Measurements from ENCODE around the gene FLNC.

FLNC gene

DNA sequence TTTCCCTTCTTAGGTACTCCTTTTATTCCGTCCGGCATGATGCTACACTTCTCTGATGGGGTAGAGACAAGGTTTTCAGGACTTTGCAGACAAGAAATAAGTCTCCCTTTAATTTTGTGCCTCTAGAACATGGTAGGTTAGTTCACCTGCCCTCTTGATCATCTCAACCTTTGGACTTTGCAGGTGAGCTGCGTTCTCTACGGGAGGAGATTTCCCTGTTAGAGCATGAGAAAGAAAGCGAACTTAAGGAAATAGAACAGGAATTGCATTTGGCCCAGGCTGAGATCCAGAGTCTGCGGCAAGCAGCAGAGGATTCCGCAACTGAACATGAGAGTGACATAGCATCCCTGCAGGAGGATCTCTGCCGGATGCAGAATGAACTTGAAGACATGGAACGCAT is 29.2 kb upstream of the FLNC start:
- DNase-seq (ENCODE audit: low read depth): no peak

DNA sequence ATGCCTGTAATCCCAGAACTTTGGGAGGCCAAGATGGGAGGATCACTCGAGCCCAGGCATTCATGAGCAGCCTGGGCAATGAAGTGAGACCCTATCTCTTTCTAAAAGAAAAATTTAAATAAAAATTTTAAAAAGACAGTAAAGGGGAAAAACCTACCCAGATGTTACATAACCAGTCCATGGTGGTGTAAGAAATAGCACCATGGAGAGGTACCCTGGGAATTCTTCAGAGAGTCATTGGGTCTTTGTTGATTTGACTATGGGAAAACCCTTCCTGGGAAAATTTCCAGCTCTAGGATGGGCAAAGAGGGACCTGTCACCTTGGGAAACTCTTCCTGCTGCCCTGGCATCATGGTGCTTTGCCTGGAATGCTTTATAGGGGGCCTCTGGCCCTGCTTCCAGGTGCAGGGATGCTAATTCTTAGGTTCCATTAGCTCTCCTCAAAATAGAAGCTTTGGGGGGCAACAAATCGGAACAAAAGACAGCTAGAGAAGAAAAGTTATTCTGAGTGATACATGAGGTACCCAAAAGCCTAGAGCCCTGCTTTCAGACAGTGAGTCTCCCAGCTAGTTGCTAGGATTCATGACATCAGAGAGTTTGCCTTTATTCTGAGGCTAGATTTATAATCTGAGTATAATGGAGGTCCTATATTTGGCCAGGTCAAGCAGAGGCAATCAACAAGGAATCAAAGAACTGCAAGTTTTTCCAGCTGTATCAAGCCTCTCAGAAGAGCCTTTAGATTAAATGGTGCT is 28.4 kb upstream of the FLNC start:
- no peak for DNase-seq (ENCODE audit: low read depth)

GRCh38 chr7:128804484-128804883 is 25.7 kb upstream of the FLNC start:
- no peak for DNase-seq (ENCODE audit: low read depth)

DNA sequence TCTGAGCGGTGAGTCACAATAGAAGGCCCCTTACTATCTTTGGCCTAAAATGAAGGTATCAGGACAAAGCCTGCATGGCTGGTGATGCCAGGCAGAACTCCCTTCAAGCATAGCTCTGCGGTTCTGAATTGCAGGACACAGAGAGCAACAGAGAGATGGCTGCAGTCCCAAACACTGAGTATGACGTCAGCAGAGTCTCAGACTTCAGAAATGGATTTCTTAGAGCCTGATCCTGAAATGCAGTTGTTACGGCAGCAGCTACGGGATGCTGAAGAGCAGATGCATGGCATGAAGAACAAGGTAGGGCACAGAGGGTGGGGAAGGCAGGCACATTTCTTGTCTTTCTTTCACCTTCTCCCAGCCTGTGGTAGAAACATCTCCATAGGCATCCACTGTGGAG is 25.0 kb upstream of the FLNC start:
- no peak for DNase-seq (ENCODE audit: low read depth)

DNA sequence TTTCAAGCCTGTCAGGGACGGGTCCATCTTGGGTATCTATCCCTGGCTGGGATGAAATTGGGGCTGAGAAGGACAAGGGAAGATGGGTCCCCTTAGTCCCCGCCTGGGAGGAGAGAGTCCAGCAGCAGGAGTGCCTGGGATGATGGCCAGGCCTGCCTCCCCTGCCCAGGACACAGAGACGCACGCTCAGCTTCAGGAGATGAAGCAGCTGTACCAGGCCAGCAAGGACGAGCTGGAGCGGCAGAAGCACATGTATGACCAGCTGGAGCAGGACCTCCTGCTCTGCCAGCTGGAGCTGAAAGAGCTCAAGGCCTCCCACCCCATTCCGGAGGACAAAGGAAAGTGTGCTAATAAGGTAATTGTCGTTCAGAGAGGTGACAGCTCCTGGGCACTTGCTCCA is 23.0 kb upstream of the FLNC start:
- no peak for DNase-seq (ENCODE audit: low read depth)

DNA sequence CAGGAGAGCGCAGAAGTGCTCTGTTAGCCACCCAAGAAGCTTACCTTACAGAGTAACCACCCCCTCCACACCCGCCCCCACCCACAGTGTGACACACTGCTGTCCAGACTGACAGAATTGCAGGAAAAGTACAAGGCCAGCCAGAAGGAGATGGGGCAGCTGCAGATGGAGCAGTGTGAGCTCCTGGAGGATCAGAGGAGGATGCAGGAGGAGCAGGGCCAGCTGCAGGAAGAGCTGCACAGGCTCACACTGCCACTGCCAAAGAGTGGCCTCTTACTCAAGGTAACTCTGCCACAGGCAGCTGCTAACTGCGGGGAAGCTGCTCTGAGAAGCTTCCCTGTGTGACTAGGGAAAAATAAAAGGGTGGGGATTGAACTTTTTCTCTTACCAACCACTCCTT is 20.8 kb upstream of the FLNC start:
- DNase-seq (ENCODE audit: low read depth): no peak

- no peak for DNase-seq (ENCODE audit: low read depth)
Measured at GRCh38 chr7:128810473-128810872, 19.7 kb upstream of the FLNC start.

- DNase-seq (ENCODE audit: low read depth): no peak
Measured at GRCh38 chr7:128810997-128811396, 19.2 kb upstream of the FLNC start.

DNA sequence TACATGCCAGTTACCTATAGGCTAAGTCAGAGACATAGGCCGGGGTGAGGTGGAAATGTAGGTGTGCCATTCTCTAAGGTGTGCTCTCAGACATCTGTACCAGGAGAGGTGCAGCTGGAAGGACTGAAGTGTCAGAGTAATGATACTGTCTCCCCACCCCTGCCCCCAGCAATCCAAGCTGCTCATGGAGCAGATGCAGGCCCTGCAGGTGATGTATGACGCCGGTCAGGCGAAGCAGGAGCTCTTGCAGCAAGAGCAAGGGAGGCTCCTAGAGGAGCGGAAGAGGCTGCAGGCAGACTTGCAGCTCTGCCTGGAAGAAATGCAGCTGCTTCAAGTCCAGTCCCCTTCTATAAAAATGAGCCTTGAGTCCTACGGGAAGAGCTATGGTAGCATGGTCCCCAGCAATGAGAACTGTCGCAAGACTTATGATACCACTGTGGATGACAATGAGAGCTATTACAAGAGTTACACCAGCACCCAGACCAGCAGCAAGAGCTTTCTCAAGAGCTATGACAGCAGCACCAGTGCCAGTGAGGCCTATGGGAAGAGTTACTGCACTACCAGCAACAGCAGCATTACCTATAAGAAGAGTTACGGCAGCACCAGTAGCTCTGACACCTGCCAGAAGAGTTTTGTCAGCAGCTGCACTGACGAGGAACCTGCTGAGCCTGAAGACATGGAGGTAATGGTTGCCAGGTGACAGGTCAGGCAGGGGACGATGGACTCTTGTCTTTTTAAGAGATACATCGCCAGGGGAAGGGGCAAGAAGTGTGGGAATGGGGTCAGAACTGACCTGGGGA is 18.4 kb upstream of the FLNC start:
- no peak for DNase-seq (ENCODE audit: low read depth)

GRCh38 chr7:128812514-128813168 is 17.6 kb upstream of the FLNC start:
- DNase-seq (ENCODE audit: low read depth): no peak

- DNase-seq (ENCODE audit: low read depth): no peak
Measured at GRCh38 chr7:128814499-128814898, 15.7 kb upstream of the FLNC start.

- DNase-seq (ENCODE audit: low read depth): no peak
Measured at GRCh38 chr7:128815289-128815942, 14.8 kb upstream of the FLNC start.

GRCh38 chr7:128818694-128819093 is 11.5 kb upstream of the FLNC start:
- no peak for DNase-seq (ENCODE audit: low read depth)

DNA sequence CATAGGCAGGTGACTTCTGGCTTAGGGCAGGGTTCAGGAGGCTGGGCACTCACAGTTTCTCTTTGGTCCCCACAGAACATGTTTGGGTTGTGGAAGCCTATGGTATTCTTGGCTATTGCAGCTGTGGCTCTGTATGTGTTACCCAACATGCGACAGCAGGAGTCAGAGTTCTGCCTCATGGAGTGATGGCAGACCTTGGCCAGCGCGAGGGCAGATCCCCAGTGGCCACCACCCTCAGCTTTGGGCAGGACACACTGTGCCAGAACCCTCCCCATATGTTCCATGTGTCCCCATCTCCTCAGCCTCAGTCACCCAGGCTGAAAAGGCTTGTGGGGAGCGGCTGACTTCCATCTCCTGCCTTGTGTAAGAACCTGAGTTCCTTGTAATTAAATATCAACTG is 8.5 kb upstream of the FLNC start:
- DNase-seq (ENCODE audit: low read depth): no peak

DNA sequence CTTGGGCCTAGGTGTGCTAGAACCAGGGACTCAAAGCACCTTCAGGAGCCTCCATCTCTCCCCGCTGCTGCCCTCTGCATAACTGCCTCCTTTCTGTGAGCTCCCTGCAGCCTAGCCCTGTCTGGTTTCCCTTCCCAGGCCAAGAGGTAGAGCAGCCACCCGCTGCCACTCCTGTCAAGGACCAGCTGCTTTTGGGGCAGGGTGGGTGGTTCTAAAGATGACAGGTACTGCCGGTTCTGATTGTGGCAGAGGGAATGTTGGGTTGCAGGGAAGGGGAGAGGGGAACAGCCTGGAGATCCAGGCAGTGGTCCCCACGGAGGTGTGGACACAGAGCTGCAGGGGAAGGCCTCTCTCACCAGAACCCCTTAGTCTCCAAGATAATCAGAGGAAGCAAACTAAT is 3.7 kb upstream of the FLNC start:
- no peak for DNase-seq (ENCODE audit: low read depth)

- no peak for DNase-seq (ENCODE audit: low read depth)
Measured at GRCh38 chr7:128826916-128827247, 3.3 kb upstream of the FLNC start.

DNA sequence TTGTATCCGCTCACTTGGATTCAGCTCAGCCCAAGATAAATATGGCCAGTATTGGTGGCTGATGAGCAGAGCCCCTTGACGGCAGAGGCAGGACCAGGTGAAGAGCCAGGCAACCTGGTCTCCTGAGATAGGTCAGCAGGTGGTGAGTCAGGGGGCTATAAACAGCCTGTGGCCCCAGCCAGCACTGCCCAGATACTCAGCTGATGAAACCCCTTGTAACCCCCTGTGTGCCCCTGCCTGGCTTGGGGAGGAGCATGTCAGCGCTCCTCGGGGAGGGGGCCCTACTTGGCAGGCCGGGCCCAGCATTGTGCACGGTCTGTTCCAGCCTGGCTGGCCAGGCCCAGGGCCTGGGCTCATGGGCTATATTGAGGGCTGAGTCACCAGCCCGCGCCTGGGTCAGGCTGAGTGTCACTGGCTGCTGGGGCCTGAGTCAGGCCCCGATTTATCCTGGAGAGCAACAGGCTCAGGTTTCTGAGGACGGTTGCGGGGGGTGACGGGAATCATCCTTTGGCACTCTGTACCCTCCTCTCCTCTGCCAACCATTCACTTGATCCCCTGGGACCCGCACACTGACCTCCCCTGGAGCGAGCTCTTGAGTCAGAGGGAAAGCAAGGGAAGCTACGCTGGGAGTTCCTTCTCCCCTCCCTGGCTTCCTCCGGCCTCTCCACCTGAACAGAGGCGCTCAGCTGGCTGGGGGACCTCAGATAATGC is 2.8 kb upstream of the FLNC start:
- peak; percentile 62 for DNase-seq (ENCODE audit: low read depth)

- DNase-seq (ENCODE audit: low read depth): no peak
Measured at GRCh38 chr7:128827971-128828711, 2.1 kb upstream of the FLNC start.

DNA sequence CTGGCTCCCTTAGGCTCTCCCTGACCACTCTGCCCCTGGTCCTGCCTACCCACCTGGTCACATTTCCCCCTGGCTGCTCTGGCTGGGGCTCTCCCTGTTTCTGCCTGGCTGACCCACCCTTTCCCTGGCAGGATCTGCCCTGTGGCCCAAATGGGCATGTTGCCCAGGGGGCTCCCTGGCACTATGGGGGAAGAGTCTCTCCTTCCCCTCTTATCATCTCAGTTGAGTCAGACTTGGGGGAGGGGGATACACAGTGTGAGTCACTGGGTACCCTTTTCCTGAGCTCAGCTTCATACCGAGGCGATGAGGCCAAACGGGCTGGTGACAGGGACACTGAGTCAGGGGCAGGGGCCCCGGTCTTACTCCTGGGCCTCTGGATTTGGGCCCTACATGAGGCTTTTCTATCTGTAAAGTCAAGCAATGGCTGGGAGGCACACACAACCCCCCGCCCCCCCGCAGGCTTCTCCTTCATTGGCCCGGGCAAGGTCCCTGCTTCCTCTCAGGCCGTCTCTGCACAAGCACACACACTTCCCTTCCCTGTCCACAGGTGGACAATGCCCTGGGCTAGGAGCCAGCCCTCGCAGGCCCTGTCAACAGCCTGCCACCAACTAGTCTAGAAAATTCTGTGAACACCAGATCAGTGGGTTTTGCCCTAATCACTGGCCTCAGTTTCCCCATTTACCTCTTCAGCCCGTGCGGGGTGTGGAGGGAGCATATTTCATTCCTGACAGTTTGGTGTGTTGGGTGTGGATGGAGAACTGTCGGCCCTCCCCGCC is 627 bp upstream of the FLNC start:
- DNase-seq (ENCODE audit: low read depth): no peak

DNA sequence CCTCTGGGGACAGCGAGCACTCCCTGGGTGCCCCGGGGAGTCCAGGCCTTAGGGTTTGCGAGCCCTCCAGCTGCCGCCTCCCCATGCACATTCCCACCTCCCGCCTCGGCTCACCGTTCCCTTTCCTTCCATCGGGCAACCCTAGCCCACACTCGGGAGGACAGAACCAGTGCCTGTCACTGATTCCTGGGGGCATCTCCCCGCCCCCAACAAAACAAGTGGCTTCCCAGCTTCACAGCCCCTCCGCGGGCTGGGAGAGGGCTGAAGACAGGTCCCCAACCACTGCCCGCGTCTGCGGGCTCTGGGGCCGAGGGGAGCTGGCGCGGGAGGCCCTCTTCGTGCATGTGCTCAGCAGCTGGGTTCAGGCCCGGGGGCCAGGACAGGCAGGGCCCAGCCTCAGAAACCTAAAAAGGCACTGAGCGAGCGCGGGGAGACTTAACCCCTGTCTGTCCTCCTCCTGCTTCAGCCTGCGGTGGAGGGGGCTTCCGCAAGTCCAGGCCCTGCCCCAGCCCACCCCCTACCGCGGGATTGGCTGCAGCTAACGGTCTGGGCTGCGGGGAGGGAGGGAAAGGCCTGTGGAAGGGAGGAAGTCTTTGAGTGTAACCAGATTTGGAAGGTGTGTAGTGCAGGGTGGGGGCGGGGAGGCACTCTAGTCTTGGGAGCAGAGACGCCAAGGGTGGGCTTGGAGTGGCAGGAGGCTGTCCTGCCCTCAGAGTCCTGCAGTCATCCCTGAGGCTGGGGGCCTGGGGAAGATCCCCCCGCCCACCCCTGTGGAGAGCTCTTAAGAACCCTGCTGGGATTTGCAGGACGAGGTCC is 1.2 kb downstream of the FLNC start:
- DNase-seq (ENCODE audit: low read depth): no peak
